GM18508 (cell line): Measurements from ENCODE around the gene ZBTB43.

Experiments
- ATAC-seq: cut with Tn5 transposase; IDR thresholded peaks from one replicate; pipeline ENCODE4 v1.9.1; 2021; ENCODE audit warnings: moderate number of reproducible peaks; ENCODE audit not compliant: insufficient read depth, unreplicated experiment

Gene ZBTB43

GRCh38 chr9:126854734-126855133, 49.9 kb downstream of the ZBTB43 start:
- ATAC-seq = no peak

- no peak for ATAC-seq
Observed at GRCh38 chr9:126856326-126856877, 51.6 kb downstream of the ZBTB43 start.

- ATAC-seq = no peak
Observed at GRCh38 chr9:126857261-126857960, 52.6 kb downstream of the ZBTB43 start.

- no peak for ATAC-seq
Observed at GRCh38 chr9:126859111-126859510, 54.3 kb downstream of the ZBTB43 start.

GRCh38 chr9:126860077-126860756, 55.4 kb downstream of the ZBTB43 start, which contains the start of gene ZBTB34:
ZBTB34 (plus strand) TSS chr9:126860639; CDS start chr9:126879400, 18,761 bp downstream.
- no peak for ATAC-seq

- no peak for ATAC-seq
Observed at GRCh38 chr9:126860757-126861466, 56.1 kb downstream of the ZBTB43 start.

- no peak for ATAC-seq
Observed at GRCh38 chr9:126861707-126862103, 56.9 kb downstream of the ZBTB43 start.

GRCh38 chr9:126862104-126862761, 57.4 kb downstream of the ZBTB43 start:
- no peak for ATAC-seq

GRCh38 chr9:126864771-126865170, 59.9 kb downstream of the ZBTB43 start:
- no peak for ATAC-seq

- no peak for ATAC-seq
Observed at GRCh38 chr9:126869368-126869767, 64.5 kb downstream of the ZBTB43 start.

GRCh38 chr9:126872516-126872915, 67.7 kb downstream of the ZBTB43 start:
- ATAC-seq = no peak

- no peak for ATAC-seq
Observed at GRCh38 chr9:126874546-126875314, 69.9 kb downstream of the ZBTB43 start.

- ATAC-seq = no peak
Observed at GRCh38 chr9:126875756-126876510, 71.1 kb downstream of the ZBTB43 start.

GRCh38 chr9:126876531-126876930, 71.7 kb downstream of the ZBTB43 start:
- no peak for ATAC-seq

- no peak for ATAC-seq
Observed at GRCh38 chr9:126877418-126877817, 72.6 kb downstream of the ZBTB43 start.

- no peak for ATAC-seq
Observed at GRCh38 chr9:126879288-126879687, 74.4 kb downstream of the ZBTB43 start.

GRCh38 chr9:126880226-126880946, 75.5 kb downstream of the ZBTB43 start:
- ATAC-seq = no peak

GRCh38 chr9:126880947-126881332, 76.1 kb downstream of the ZBTB43 start:
- no peak for ATAC-seq
